ENCODE data around the gene TMUB2. TPM values are rescaled to one million over a fixed set of nuclear protein-coding genes. Genes with fewer than 3 reads are reported as not detected.

The TMUB2 gene
- total RNA-seq, 2 donors from 2014 or later, result 22.6 to 31.0 TPM

DNA sequence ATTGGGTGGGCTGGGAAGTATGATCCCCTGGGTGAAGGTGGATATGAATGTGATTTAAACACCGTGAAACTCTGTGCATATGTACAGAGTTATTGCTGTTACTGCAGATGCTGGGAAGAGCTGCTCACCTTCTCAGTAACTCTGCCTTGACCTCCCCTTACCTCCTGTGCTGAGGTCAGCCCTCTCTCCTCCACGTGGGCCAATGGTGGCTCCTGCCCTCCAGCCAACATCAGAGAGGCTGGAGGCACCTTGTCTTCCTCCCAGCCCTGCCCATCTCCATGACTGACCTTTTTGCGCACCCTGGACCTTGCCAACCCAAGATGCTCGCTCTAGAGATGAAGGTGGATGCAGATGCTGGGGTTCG is 16.7 kb upstream of the TMUB2 start:
- ATAC-seq (peak; percentile 3), DNase-seq (no peak)
- Histone ChIP-seq H3K27me3 (no peaks in the 10 kb centered on the region), H3K4me1 (peaks cover 31% of the 10 kb centered on the region), H3K27ac (peak overlapping the region; percentile 70 to 92 (median 78)), H3K9me3 (no peaks in the 10 kb centered on the region), H3K36me3 (replicated peaks in 1 of 2; ENCODE audit: insufficient read depth in 1 of 2, low read depth in 2 of 2) (no peaks in the 10 kb centered on the region), H3K4me3 (no peak overlapping the region)
- TF ChIP-seq, protein P1, sequence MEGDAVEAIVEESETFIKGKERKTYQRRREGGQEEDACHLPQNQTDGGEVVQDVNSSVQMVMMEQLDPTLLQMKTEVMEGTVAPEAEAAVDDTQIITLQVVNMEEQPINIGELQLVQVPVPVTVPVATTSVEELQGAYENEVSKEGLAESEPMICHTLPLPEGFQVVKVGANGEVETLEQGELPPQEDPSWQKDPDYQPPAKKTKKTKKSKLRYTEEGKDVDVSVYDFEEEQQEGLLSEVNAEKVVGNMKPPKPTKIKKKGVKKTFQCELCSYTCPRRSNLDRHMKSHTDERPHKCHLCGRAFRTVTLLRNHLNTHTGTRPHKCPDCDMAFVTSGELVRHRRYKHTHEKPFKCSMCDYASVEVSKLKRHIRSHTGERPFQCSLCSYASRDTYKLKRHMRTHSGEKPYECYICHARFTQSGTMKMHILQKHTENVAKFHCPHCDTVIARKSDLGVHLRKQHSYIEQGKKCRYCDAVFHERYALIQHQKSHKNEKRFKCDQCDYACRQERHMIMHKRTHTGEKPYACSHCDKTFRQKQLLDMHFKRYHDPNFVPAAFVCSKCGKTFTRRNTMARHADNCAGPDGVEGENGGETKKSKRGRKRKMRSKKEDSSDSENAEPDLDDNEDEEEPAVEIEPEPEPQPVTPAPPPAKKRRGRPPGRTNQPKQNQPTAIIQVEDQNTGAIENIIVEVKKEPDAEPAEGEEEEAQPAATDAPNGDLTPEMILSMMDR (IDR thresholded peaks at IDR 0.05), result no peak
- no peak for TF ChIP-seq POLR2A (IDR thresholded peaks at IDR 0.05)
- WGBS, 2 donors, result 37 to 41% methylated on average over 4 to 5 of the region's 5 CpGs
- intact Hi-C loops (cut with DNase I), result no loop called here

DNA sequence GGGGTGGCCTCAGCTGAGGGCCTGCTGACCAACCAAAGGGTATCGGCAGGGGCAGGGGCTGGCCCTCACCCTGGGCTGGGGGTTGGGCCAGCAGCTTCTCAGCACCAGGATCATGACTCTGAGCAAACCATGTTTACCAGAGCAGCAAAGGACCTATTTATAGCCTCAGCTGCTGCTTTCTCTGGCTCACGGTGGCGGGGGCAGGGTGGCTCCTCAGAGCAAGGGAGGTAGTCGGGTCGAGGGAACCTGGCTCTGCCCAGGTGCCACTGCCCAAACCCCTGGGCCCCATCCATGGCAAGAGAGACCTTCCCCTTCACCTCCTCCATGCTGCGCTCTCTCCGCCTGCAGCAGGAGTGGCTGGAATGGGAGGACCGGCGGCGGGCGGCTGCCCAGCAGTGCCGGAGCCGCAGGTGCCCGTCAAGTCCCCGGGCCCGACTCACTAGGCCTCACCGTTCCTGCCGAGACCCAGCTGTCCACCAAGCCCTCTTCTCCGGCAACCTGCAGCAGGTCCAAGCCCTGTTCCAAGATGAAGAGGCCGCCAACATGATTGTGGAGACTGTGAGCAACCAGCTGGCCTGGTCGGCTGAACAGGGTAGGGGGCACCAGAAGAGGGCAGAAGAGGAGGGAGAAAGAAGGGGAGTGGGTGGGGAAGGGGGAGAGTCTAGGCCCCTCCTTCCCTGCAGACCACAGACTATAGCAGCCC is 16.1 kb upstream of the TMUB2 start, which contains the start of gene ASB16:
Gene ASB16 (plus strand): TSS at position 206 of the 703 bp plus-strand sequence. CDS start 86 bp downstream, at position 292.
- Histone ChIP-seq H3K4me3 (no peak within 1 kb of the TSS), H3K36me3 (replicated peaks in 1 of 2; ENCODE audit: insufficient read depth in 1 of 2, low read depth in 2 of 2) (no peaks in the 10 kb centered on the region), H3K27ac (peak within 1 kb of the TSS; percentile 70 to 92 (median 78))

DNA sequence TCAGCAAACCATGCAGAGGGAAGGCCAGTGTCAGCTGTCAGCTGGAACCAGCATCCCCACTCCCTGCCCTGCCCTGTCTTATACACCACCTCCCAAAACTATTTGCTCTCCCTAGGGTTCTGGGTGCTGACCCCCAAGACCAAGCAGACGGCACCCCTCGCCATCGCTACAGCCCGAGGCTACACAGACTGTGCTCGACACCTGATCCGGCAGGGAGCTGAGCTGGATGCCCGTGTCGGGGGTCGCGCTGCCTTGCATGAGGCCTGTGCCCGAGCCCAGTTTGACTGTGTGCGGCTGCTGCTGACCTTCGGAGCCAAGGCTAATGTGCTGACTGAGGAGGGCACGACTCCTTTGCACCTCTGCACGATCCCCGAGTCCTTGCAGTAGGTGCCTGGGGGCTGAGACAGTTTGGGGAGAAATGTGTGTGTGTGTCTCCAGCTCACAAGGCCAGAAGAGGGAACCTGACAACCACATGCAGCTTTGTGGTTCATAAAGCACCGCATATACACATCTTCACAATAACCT is 14.8 kb upstream of the TMUB2 start:
- intact Hi-C loops (cut with DNase I), result no loop called here
- TF ChIP-seq, protein P1 (IDR thresholded peaks at IDR 0.05), result no peak
- no peak for TF ChIP-seq POLR2A (IDR thresholded peaks at IDR 0.05)
- H3K36me3 ChIP-seq (replicated peaks in 1 of 2; ENCODE audit: insufficient read depth in 1 of 2, low read depth in 2 of 2), result no peaks in the 10 kb centered on the region

More for the DNA sequence above, 16.1 kb upstream of the TMUB2 start, which contains the start of gene ASB16:
- TF ChIP-seq, protein P1 (IDR thresholded peaks at IDR 0.05), result peak in 1 of 7 experiments; percentile 13
- peak; percentile 52 to 65 (median 59) for TF ChIP-seq POLR2A (IDR thresholded peaks at IDR 0.05)
- Histone ChIP-seq H3K27me3 (no peaks in the 10 kb centered on the region), H3K4me1 (peaks cover 31% of the 10 kb centered on the region), H3K9me3 (no peaks in the 10 kb centered on the region)
- ATAC-seq (peak; percentile 73), DNase-seq (peak; percentile 57 to 81 (median 76))
- intact Hi-C loops (cut with DNase I), result no loop called here
- WGBS, 2 donors, result 13 to 18% methylated on average over 11 to 21 of the region's 21 CpGs

DNA sequence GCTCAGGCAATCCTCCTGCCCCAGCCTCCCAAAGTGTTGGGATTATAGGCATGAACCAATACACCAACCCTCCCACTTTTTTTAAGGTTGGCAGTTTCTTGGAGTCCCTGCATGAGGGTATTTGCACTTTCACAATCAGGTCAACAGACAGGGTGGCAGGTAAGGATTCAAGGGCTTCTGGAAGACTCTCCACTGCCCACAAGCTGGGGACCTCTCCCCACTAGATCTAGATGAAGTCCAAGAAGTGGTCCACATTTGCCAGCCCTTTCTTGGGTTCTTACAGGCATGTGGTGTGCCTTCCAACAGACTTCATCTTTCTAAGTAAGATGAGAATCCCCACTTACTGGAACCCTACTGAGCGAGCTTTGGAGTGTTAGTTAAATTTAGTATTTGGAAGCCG is 12.3 kb upstream of the TMUB2 start:
- Histone ChIP-seq H3K27ac (no peak overlapping the region), H3K4me3 (no peak overlapping the region), H3K4me1 (peaks cover 23% of the 10 kb centered on the region), H3K9me3 (no peaks in the 10 kb centered on the region), H3K27me3 (no peaks in the 10 kb centered on the region), H3K36me3 (replicated peaks in 1 of 2; ENCODE audit: insufficient read depth in 1 of 2, low read depth in 2 of 2) (no peaks in the 10 kb centered on the region)
- WGBS, 2 donors, result 94 to 100% methylated on average over 2 of the region's 2 CpGs
- intact Hi-C loops (cut with DNase I), result no loop called here
- TF ChIP-seq POLR2A (IDR thresholded peaks at IDR 0.05), result no peak
- TF ChIP-seq, protein P1 (IDR thresholded peaks at IDR 0.05), result no peak
- DNase-seq (no peak), ATAC-seq (no peak)

More for the DNA sequence above, 14.8 kb upstream of the TMUB2 start:
- Histone ChIP-seq H3K4me3 (no peak overlapping the region), H3K27ac (no peak overlapping the region), H3K27me3 (no peaks in the 10 kb centered on the region), H3K4me1 (peaks cover 31% of the 10 kb centered on the region), H3K9me3 (no peaks in the 10 kb centered on the region)
- 68 to 77% methylated on average over 4 to 17 of the region's 17 CpGs for WGBS, 2 donors
- ATAC-seq (no peak), DNase-seq (no peak)
